Activated CD4-positive, alpha-beta memory T cell treated with anti-CD3 and anti-CD28 coated beads, Interleukin-2, amount 10 ng/mL, durations not matched to agents 7 days and 5 days (primary cell): Measurements from ENCODE around the gene ALG3. TPM values are rescaled to one million over a fixed set of nuclear protein-coding genes. Genes with fewer than 3 reads are reported as not detected.

Source experiments
- CTCF ChIA-PET: fragments of 350-600 bp; sonication (Branson Sonifier 250); formaldehyde crosslinking; loops from one replicate; lab custom pipeline; 2021; ENCODE audit warnings: antibody characterized with exemption, inconsistent platforms; lab: Charles Lee
- POLR2A ChIA-PET: fragments of 350-600 bp; sonication (Branson Sonifier 250); formaldehyde crosslinking; loops from one replicate; lab custom pipeline; 2021; ENCODE audit warnings: antibody characterized with exemption; lab: Charles Lee
- DNase-seq: peaks from one replicate; pipeline ENCODE4 v3.0.0-alpha.2; 2020
- H3K27ac Mint-ChIP-seq: one replicate; pipeline ENCODE4 v1.8.0; 2021; ENCODE audit warnings: mild to moderate bottlenecking, mixed read lengths
- H3K27me3 Mint-ChIP-seq: one replicate; pipeline ENCODE4 v1.8.0; 2021; ENCODE audit warnings: mixed read lengths
- H3K36me3 Mint-ChIP-seq: one replicate; pipeline ENCODE4 v1.8.0; 2021; ENCODE audit warnings: low read depth, mixed read lengths
- H3K4me1 Mint-ChIP-seq: one replicate; pipeline ENCODE4 v1.8.0; 2021; ENCODE audit warnings: mixed read lengths
- H3K4me3 Mint-ChIP-seq: one replicate; pipeline ENCODE4 v1.8.0; 2021; ENCODE audit warnings: mild to moderate bottlenecking, mixed read lengths
- H3K9me3 Mint-ChIP-seq: one replicate; pipeline ENCODE4 v1.8.0; 2021; ENCODE audit warnings: mixed read lengths
- total RNA-seq, 2 experiments: library from RNA; stranded (reverse); gene quantifications; one replicate each; pipeline ENCODE4 v1.2.3, GENCODE V29; 2021

The ALG3 gene
- total RNA-seq, 2 experiments from 2014 or later: 33.3 to 35.3 TPM

DNA sequence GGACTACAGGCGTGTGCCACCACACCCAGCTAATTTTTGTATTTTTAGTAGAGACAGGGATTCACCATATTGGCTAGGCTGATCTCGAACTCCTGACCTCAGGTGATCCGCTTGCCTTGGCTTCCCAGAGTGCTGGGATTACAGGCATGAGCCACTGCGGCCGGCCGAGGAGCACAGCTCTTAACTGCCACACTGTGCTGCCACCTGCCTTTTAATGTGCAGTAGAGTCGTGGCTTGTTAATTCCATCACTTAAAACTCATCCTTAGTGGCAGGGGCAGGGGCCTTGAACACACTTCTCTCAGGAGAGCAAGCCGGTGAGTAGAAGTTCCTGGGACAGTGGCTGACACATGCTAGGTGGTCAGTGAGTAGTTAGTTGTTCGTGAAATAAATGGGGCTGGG lies 50.3 kb downstream of the ALG3 start:
- Mint-ChIP-seq H3K4me1 (no peaks in the 10 kb centered on the region), H3K27ac (no peak overlapping the region), H3K36me3 (peaks cover 10% of the 10 kb centered on the region), H3K27me3 (peaks cover under 1% of the 10 kb centered on the region), H3K4me3 (no peak overlapping the region), H3K9me3 (no peaks in the 10 kb centered on the region)
- ChIA-PET CTCF (interaction anchor here (1.2 to 2.3 kb wide), 2 partner anchors 12 to 29 kb away, joined by 3 to 6 read pairs; no protein-coding TSS in a partner anchor), POLR2A (no interaction called here)
- DNase-seq: no peak

DNA sequence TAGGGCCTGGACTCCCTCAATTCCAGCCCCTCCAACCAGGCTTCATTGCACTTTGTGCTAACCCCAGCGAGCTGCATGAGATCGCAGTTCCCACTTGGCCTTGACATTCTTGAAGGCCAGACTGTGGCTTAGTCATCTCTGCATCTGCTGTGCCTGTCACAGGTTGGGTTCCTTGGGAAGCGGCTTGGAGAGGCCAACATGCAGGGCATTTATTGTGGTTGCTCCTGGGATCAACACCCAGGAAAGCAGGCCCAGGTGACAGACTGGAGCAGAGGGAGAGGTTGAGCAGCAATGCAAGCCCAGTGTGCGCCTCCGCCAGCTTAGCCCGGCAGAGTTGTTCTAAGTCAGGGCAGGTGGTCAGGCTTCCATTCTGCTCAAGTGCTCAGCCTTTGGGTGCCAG lies 52.2 kb downstream of the ALG3 start:
- POLR2A ChIA-PET: no interaction called here

DNA sequence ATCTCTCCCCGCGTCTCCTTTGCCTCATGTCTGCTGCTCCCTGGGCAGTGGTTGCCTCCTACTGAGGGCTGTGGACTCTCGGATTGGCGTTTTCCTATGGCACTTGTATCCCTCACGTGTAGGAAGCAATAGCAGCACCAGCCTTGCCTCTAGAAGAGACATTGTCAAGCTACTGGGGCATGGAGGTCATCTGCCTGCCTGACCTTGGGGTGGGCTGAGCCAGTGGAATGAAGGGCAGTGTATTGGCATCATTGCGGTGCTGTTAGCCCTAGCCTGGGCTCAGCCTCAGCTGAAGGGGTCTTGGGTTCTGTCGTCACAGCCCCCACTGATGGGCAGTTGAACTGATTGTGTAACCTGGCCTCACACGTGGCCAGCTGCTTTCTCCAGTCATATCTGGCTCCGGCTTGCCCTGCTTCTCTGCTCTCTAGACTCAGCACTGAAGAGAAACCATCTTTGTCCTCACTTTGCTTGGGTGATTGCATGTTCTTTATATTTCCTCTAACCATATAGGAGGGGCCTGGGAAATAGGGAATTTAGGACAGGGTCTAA lies 54.7 kb downstream of the ALG3 start:
- peaks cover 39% of the 10 kb centered on the region for H3K36me3 Mint-ChIP-seq
- H3K27ac Mint-ChIP-seq: no peak overlapping the region
- no peak for DNase-seq
- H3K4me1 Mint-ChIP-seq: peaks cover 4% of the 10 kb centered on the region
- no peaks in the 10 kb centered on the region for H3K27me3 Mint-ChIP-seq
- H3K4me3 Mint-ChIP-seq: no peak overlapping the region
- ChIA-PET CTCF (no interaction called here), POLR2A (interaction anchor here (1.8 kb wide), 1 partner anchor 8 kb away, joined by 6 read pairs; the partner anchor contains the start of gene ABCF3)
- H3K9me3 Mint-ChIP-seq: no peaks in the 10 kb centered on the region

More for the DNA sequence above, 52.2 kb downstream of the ALG3 start:
- H3K36me3 Mint-ChIP-seq: peaks cover 26% of the 10 kb centered on the region
- no peaks in the 10 kb centered on the region for H3K27me3 Mint-ChIP-seq
- no peak for DNase-seq
- CTCF ChIA-PET: interaction anchor here (0.9 kb wide), 1 partner anchor 301 kb away, joined by 3 read pairs; no protein-coding TSS in a partner anchor
- H3K9me3 Mint-ChIP-seq: no peaks in the 10 kb centered on the region
- H3K4me1 Mint-ChIP-seq: no peaks in the 10 kb centered on the region
- H3K4me3 Mint-ChIP-seq: no peak overlapping the region
- H3K27ac Mint-ChIP-seq: no peak overlapping the region

DNA sequence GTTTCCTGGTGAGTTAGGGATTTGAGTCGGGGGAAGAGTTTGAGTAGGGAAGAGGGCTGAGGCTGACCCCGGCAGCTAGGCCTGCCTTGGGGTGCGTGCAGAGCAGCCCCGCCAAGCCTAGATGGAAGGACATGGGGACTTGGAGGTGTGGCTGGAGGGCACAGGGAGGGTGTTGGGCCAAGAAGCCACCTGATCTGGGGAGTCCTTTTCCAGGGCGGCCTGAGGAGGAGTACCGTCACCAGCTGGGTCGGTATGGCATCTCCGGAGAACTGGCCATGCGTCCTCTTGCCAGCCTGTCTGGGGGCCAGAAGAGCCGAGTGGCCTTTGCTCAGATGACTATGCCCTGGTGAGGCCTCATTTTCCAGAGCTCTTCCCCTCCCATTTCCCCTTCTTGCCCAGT lies 55.9 kb downstream of the ALG3 start:
- Mint-ChIP-seq H3K27ac (no peak overlapping the region), H3K4me1 (peaks cover 14% of the 10 kb centered on the region), H3K36me3 (peaks cover 49% of the 10 kb centered on the region), H3K9me3 (no peaks in the 10 kb centered on the region), H3K4me3 (no peak overlapping the region), H3K27me3 (no peaks in the 10 kb centered on the region)
- CTCF ChIA-PET: no interaction called here
- DNase-seq: no peak
- POLR2A ChIA-PET: no interaction called here

Other genes starting within 250 kb of the ALG3 start
- gene ABCC5, start 231.1 kb downstream of the ALG3 start, total RNA-seq: 10 to 100 TPM; 24.1 to 25.3 TPM
- gene HTR3D, start 217.2 kb downstream of the ALG3 start, total RNA-seq: not detected
- gene HTR3C, start 195.9 kb downstream of the ALG3 start, total RNA-seq: not detected
- gene HTR3E, start 151.9 kb downstream of the ALG3 start, total RNA-seq: not detected
- gene EIF2B5, start 113.6 kb downstream of the ALG3 start, total RNA-seq: 10 to 100 TPM; 45.9 to 47.8 TPM
- 10 to 100 TPM; 33.2 to 40.7 TPM for gene DVL3, start 93.6 kb downstream of the ALG3 start, total RNA-seq
- 100 to 1,000 TPM; 206 to 218 TPM for gene AP2M1, start 74.1 kb downstream of the ALG3 start, total RNA-seq
- gene ABCF3, start 62.8 kb downstream of the ALG3 start, total RNA-seq: 10 to 100 TPM; 53.7 to 60.1 TPM
- not detected for gene VWA5B2, start 19.4 kb downstream of the ALG3 start, total RNA-seq
- gene EEF1AKMT4, start 710 bp upstream of the ALG3 start, total RNA-seq: 1 to 10 TPM; 3.1 to 3.8 TPM
- gene CAMK2N2, start 12.6 kb upstream of the ALG3 start, total RNA-seq: under 1 TPM in 1 of 2 experiments, not detected in 1; 0.23 TPM
- gene ECE2, start 27.1 kb upstream of the ALG3 start, total RNA-seq: not detected
- 100 to 1,000 TPM; 177 TPM for gene PSMD2, start 50.3 kb upstream of the ALG3 start, total RNA-seq
- 100 to 1,000 TPM; 259 to 266 TPM for gene EIF4G1, start 65.6 kb upstream of the ALG3 start, total RNA-seq
- gene FAM131A, start 88.6 kb upstream of the ALG3 start, total RNA-seq: 1 to 10 TPM; 6.5 to 8.7 TPM
- 1 to 10 TPM; 3.6 to 4.9 TPM for gene CLCN2, start 112.6 kb upstream of the ALG3 start, total RNA-seq
- gene POLR2H, start 112.7 kb upstream of the ALG3 start, total RNA-seq: 10 to 100 TPM; 73.9 to 79.3 TPM
- gene THPO, start 129.2 kb upstream of the ALG3 start, total RNA-seq: not detected
- not detected for gene CHRD, start 131.1 kb upstream of the ALG3 start, total RNA-seq